ENCODE measurements around the gene TSHZ1. TPM values are rescaled to one million over a fixed set of nuclear protein-coding genes. Genes with fewer than 3 reads are reported as not detected.

TSHZ1 gene
- total RNA-seq, 1 donor from 2014 or later: 8.0 TPM

DNA sequence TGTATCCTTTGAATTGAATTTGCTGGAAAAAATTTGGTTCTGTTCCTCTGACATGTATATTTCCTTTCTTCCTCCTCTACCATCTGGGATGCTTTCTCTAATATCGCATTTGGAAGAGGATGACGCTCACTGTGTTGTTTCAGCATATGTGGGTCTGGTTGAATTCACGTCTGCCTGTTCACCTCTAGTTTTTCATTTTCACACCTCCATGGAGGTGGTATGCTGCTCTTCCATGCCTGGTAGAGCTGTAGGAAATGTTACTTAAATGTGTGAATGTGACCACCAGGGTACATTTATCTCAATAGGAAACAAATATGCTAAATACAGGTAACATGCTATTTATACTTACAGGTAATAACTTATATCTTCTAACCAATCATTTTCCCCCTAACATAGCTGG is 44.5 kb downstream of the TSHZ1 start:
- no peaks in the 10 kb centered on the region for H3K9me3 Mint-ChIP-seq (ENCODE audit: low read depth)
- TF ChIP-seq, protein P1, sequence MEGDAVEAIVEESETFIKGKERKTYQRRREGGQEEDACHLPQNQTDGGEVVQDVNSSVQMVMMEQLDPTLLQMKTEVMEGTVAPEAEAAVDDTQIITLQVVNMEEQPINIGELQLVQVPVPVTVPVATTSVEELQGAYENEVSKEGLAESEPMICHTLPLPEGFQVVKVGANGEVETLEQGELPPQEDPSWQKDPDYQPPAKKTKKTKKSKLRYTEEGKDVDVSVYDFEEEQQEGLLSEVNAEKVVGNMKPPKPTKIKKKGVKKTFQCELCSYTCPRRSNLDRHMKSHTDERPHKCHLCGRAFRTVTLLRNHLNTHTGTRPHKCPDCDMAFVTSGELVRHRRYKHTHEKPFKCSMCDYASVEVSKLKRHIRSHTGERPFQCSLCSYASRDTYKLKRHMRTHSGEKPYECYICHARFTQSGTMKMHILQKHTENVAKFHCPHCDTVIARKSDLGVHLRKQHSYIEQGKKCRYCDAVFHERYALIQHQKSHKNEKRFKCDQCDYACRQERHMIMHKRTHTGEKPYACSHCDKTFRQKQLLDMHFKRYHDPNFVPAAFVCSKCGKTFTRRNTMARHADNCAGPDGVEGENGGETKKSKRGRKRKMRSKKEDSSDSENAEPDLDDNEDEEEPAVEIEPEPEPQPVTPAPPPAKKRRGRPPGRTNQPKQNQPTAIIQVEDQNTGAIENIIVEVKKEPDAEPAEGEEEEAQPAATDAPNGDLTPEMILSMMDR (IDR thresholded peaks at IDR 0.05): no peak
- no peak overlapping the region for H3K4me3 Mint-ChIP-seq (ENCODE audit: unreplicated experiment)
- H3K4me1 Mint-ChIP-seq (ENCODE audit: low read depth): peaks cover 18% of the 10 kb centered on the region
- no peaks in the 10 kb centered on the region for H3K27me3 Mint-ChIP-seq (ENCODE audit: low read depth)
- no peak overlapping the region for H3K27ac Mint-ChIP-seq (ENCODE audit: unreplicated experiment)
- no peaks in the 10 kb centered on the region for H3K36me3 Mint-ChIP-seq (ENCODE audit: low read depth)
- no peak for DNase-seq (ENCODE audit: low spot score)

DNA sequence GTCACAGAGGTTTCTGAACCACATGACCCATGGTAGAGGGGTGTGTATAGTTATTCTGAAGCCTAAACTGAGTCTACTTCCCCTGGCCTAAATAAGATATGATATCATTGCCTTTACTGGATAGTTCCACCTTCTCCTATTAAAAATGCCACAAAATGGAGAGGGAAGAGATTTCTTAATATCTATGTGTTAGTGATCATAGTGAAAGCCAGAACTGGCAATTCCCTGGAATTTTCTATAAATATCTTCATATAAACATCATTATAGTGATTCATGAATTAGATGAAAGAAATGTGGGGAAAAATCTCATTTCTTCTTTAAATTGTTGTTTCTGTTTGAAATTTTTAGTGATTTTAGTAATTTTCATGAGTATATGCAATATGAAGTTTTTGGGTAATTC is 45.8 kb downstream of the TSHZ1 start:
- Mint-ChIP-seq H3K36me3 (ENCODE audit: low read depth) (no peaks in the 10 kb centered on the region), H3K27ac (ENCODE audit: unreplicated experiment) (no peak overlapping the region), H3K4me1 (ENCODE audit: low read depth) (peaks cover 14% of the 10 kb centered on the region), H3K27me3 (ENCODE audit: low read depth) (no peaks in the 10 kb centered on the region), H3K4me3 (ENCODE audit: unreplicated experiment) (no peak overlapping the region), H3K9me3 (ENCODE audit: low read depth) (no peaks in the 10 kb centered on the region)
- DNase-seq (ENCODE audit: low spot score): no peak
- TF ChIP-seq, protein P1 (IDR thresholded peaks at IDR 0.05): no peak

DNA sequence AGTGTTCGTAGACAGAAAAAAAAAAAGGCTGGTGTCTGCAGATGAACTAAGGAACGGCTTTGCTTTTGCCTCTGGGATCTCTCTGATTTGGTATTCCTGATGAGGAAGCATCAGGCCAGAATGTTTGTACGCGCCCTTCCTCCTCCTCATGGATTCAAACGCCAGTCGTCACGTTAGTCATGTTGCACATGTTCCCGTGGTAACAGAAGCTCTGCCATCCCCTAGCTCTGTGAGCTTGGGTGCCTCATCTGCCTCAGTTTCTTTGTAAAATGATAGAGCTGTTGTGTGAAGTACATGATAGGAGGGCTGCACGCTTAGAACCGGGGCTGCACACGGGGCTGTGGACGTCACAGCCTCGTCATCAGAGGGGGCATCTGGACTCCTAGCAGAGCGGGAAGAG is 47.0 kb downstream of the TSHZ1 start:
- DNase-seq (ENCODE audit: low spot score): no peak
- Mint-ChIP-seq H3K4me3 (ENCODE audit: unreplicated experiment) (no peak overlapping the region), H3K27me3 (ENCODE audit: low read depth) (no peaks in the 10 kb centered on the region), H3K36me3 (ENCODE audit: low read depth) (no peaks in the 10 kb centered on the region), H3K9me3 (ENCODE audit: low read depth) (no peaks in the 10 kb centered on the region), H3K4me1 (ENCODE audit: low read depth) (peaks cover 5% of the 10 kb centered on the region), H3K27ac (ENCODE audit: unreplicated experiment) (no peak overlapping the region)
- TF ChIP-seq, protein P1 (IDR thresholded peaks at IDR 0.05): no peak

DNA sequence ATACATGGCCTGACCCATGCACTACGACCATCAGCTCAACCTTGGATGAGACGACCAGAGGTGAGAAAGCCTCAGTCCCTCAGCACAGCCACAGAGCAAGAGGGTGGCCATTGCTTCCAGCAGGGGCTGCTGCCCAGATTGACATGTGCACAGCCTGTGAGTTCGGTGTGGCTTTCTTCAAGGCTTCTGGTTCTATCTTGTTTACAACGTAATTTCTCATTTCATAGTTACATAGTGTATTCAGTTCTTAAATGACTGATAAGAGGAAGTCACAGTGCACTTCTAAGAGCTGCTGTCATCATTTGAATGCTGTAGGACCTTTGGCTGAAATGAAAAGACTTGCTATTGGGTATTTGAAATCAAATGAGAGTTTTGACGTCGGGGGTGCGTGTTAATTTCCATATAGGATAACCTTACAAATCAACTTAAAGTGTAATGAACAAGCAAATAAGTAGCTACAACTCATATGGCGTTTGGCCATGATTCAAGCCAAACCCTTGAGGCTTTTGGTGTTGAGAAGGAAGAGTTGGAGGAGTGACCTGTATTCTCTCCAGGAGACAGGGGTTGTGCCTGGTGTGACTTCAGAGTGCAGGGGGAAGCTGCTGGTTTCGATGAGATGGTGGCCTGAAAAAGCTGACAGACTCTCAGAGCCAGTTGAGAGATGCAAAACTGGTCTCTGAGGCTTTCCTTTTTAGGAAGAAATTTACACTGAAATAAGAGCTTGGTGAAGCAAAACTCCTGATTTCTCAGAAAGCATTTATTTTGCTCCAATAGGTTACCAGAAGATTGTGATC is 51.0 kb downstream of the TSHZ1 start:
- no peaks in the 10 kb centered on the region for H3K27me3 Mint-ChIP-seq (ENCODE audit: low read depth)
- H3K4me1 Mint-ChIP-seq (ENCODE audit: low read depth): peaks cover 9% of the 10 kb centered on the region

DNA sequence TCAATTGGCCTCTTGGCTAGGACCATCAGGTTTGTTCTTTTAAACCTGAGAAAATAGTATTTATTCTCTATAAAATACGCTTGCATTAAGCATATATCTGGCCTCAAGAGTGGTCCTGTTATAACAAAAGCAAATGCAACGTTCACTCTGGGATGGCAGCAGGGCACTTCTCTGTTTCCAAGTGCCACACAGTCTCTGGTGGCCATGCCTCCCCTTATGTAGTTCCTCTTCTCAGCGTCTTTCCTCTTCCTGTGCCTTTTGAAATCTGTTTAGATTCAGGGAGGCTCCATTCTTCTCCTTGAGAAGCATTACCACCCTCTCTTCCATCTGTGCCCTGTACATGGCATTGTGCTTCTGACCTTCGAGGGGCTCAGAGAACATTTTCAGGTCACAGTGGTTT is 51.9 kb downstream of the TSHZ1 start:
- Mint-ChIP-seq H3K27ac (ENCODE audit: unreplicated experiment) (no peak overlapping the region), H3K4me3 (ENCODE audit: unreplicated experiment) (no peak overlapping the region), H3K27me3 (ENCODE audit: low read depth) (no peaks in the 10 kb centered on the region), H3K4me1 (ENCODE audit: low read depth) (peaks cover 10% of the 10 kb centered on the region), H3K9me3 (ENCODE audit: low read depth) (no peaks in the 10 kb centered on the region), H3K36me3 (ENCODE audit: low read depth) (no peaks in the 10 kb centered on the region)
- DNase-seq (ENCODE audit: low spot score): no peak
- TF ChIP-seq, protein P1 (IDR thresholded peaks at IDR 0.05): no peak

More for the DNA sequence above, 51.0 kb downstream of the TSHZ1 start:
- Mint-ChIP-seq H3K27ac (ENCODE audit: unreplicated experiment) (no peak overlapping the region), H3K4me3 (ENCODE audit: unreplicated experiment) (no peak overlapping the region), H3K9me3 (ENCODE audit: low read depth) (no peaks in the 10 kb centered on the region), H3K36me3 (ENCODE audit: low read depth) (no peaks in the 10 kb centered on the region)
- TF ChIP-seq, protein P1 (IDR thresholded peaks at IDR 0.05): no peak
- DNase-seq (ENCODE audit: low spot score): no peak

All from chondrocyte (in vitro differentiated cells).